ENCODE results near the gene GBGT1. TPM values are rescaled to one million over a fixed set of nuclear protein-coding genes. Genes with fewer than 3 reads are reported as not detected.

Gene GBGT1
- total and polyA plus RNA-seq, 9 of the 15 experiments (the other 6 are each of a cell fraction or from before 2014, with no cell fraction given), result 0.55 to 25.8 (median 13.7) TPM

- Histone ChIP-seq H3K36me3 (ENCODE audit: control insufficient read depth, insufficient read depth, low read length) (peaks cover 29% of the 10 kb centered on the region), H3K9me3 (replicated peaks; ENCODE audit: control insufficient read depth, insufficient read depth, low read depth, low read length) (no peaks in the 10 kb centered on the region), H3K4me3 (no peak overlapping the region), H3K9me1 (ENCODE audit: control insufficient read depth, insufficient read depth, low read length) (no peaks in the 10 kb centered on the region), H2AFZ (ENCODE audit: low read depth, low read length) (peak overlapping the region; percentile 36; the same call in 1 of the 2 replicates), H3K27me3 (ENCODE audit: control insufficient read depth in 2 of 2, insufficient read depth in 2 of 2, low read length in 2 of 2) (no peaks in the 10 kb centered on the region), H4K20me1 (replicated peaks; ENCODE audit: control insufficient read depth, insufficient read depth, low read length) (no peaks in the 10 kb centered on the region), H3K79me2 (ENCODE audit: control insufficient read depth, insufficient read depth, low read length) (peaks cover 19% of the 10 kb centered on the region), H3K4me2 (ENCODE audit: insufficient read depth, low read length) (peak overlapping the region; percentile 60), H3K27ac (ENCODE audit: extremely low read depth, low read depth, low read length) (peak overlapping the region; percentile 42; the same call in 2 of the 3 replicates), H3K4me1 (replicated peaks in 1 of 2; ENCODE audit: control insufficient read depth in 2 of 2, insufficient read depth in 2 of 2, low read length in 2 of 2) (peaks cover 33 to 56% of the 10 kb centered on the region in 2 experiments; a peak in 4 of 5 replicates), H3K9ac (ENCODE audit: insufficient read depth in 1 of 2, low read depth in 2 of 2, low read length in 2 of 2) (no peak overlapping the region; a peak in 1 of 4 replicates)
- BruUV-seq (replicated peaks), result TSS peak; percentile 26
- DNase-seq (ENCODE audit: extremely low read depth in 1 of 4, low spot score in 3 of 4) (peak; percentile 66 to 86 (median 74)), FAIRE-seq (peak; percentile 100), ATAC-seq (peak; percentile 83)
- POLR2A ChIA-PET, result interaction anchor here (0.6 to 1.1 kb wide), 5 partner anchors 9 to 788 kb away, joined by 3 to 5 read pairs (median 4); no protein-coding TSS in a partner anchor
- in situ Hi-C loops (cut with MboI) (no loop called here), intact Hi-C loops (cut with micrococcal nuclease) (no loop called here)
- WGBS (ENCODE audit: insufficient coverage, low coverage, missing lambda C conversion rate), result 28% methylated on average over 9 of the region's 9 CpGs
- CTCF ChIA-PET (ENCODE audit: low intra/inter-chr PET ratio), result no interaction called here
- TF ChIP-seq ZNF785 (CRISPR knock-in tag; IDR thresholded peaks at IDR 0.05) (0 out of 2 replicates have a peak, but pooled peaks have one; percentile 62), HIVEP1 (CRISPR knock-in tag; IDR thresholded peaks at IDR 0.05) (no peak), GTF2F1 (IDR thresholded peaks at IDR 0.05; ENCODE audit: low read depth, low read length) (no peak), ZSCAN29 (IDR thresholded peaks at IDR 0.05) (no peak), SOX6 (IDR thresholded peaks at IDR 0.05) (no peak), CBFA2T2 (conservative IDR thresholded peaks at IDR 0.05) (no peak; the same call in 1 of the 2 replicates), SRSF3 (IDR thresholded peaks at IDR 0.05; ENCODE audit: insufficient read depth, low read length) (no peak), ZNF165 (CRISPR knock-in tag; IDR thresholded peaks at IDR 0.05; ENCODE audit: borderline replicate concordance) (no peak), MXD1 (CRISPR knock-in tag; IDR thresholded peaks at IDR 0.05; ENCODE audit: borderline replicate concordance, poor library complexity, severe bottlenecking) (no peak), AFF4 (CRISPR knock-in tag; IDR thresholded peaks at IDR 0.05) (no peak)
- TF ChIP-seq, protein P1, sequence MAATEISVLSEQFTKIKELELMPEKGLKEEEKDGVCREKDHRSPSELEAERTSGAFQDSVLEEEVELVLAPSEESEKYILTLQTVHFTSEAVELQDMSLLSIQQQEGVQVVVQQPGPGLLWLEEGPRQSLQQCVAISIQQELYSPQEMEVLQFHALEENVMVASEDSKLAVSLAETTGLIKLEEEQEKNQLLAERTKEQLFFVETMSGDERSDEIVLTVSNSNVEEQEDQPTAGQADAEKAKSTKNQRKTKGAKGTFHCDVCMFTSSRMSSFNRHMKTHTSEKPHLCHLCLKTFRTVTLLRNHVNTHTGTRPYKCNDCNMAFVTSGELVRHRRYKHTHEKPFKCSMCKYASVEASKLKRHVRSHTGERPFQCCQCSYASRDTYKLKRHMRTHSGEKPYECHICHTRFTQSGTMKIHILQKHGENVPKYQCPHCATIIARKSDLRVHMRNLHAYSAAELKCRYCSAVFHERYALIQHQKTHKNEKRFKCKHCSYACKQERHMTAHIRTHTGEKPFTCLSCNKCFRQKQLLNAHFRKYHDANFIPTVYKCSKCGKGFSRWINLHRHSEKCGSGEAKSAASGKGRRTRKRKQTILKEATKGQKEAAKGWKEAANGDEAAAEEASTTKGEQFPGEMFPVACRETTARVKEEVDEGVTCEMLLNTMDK (IDR thresholded peaks at IDR 0.05; ENCODE audit: borderline replicate concordance, insufficient read depth, low read depth, low read length, poor library complexity, severe bottlenecking), result no peak
- TF ChIP-seq, protein P2, sequence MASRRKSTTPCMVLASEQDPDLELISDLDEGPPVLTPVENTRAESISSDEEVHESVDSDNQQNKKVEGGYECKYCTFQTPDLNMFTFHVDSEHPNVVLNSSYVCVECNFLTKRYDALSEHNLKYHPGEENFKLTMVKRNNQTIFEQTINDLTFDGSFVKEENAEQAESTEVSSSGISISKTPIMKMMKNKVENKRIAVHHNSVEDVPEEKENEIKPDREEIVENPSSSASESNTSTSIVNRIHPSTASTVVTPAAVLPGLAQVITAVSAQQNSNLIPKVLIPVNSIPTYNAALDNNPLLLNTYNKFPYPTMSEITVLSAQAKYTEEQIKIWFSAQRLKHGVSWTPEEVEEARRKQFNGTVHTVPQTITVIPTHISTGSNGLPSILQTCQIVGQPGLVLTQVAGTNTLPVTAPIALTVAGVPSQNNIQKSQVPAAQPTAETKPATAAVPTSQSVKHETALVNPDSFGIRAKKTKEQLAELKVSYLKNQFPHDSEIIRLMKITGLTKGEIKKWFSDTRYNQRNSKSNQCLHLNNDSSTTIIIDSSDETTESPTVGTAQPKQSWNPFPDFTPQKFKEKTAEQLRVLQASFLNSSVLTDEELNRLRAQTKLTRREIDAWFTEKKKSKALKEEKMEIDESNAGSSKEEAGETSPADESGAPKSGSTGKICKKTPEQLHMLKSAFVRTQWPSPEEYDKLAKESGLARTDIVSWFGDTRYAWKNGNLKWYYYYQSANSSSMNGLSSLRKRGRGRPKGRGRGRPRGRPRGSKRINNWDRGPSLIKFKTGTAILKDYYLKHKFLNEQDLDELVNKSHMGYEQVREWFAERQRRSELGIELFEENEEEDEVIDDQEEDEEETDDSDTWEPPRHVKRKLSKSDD (conservative IDR thresholded peaks at IDR 0.05; ENCODE audit: low read length), result no peak
These were observed 2.8 kb downstream of the GBGT1 start for GRCh38 chr9:133160742-133161546.

Data from K562 (cell line).